SK-N-SH (cell line): Measurements from ENCODE around the gene NEDD8. TPM values are rescaled to one million over a fixed set of nuclear protein-coding genes. Genes with fewer than 3 reads are reported as not detected.

Experiments used
- CTCF ChIA-PET: fragments of 300-600, 350-600 bp; formaldehyde crosslinking; extraction: SDS; loops from one replicate; lab custom pipeline; 2021; lab: Yijun Ruan, JAX
- POLR2A ChIA-PET: fragments of 350-600 bp; sonication (Branson Sonifier 250); formaldehyde crosslinking; extraction: SDS; loops from one replicate; lab custom pipeline; 2020; ENCODE audit warnings: antibody characterized with exemption, inconsistent platforms; lab: Yijun Ruan, JAX
- DNase-seq: peaks from one replicate; pipeline ENCODE4 v3.0.0; 2012
- H2AFZ ChIP-seq: fragments of 200-600 bp; sonication (generic); 2 replicates; pipeline ENCODE4 v1.8.1; 2016; ENCODE audit warnings: antibody characterized with exemption, mild to moderate bottlenecking, low read depth
- H3F3A ChIP-seq: fragments of 200-600 bp; sonication (generic); replicated peaks from 2 replicates; pipeline ENCODE3; 2016; ENCODE audit warnings: antibody characterized with exemption, mild to moderate bottlenecking; ENCODE audit not compliant: insufficient read depth
- H3K27ac ChIP-seq, 2 experiments: fragments of 200-500 bp in 1 of 2; fragments of 200-600 bp in 1 of 2; sonication (Bioruptor generic) in 1 of 2; sonication (generic), shearing (Covaris generic) in 1 of 2; 2 replicates each; pipeline versions ENCODE4 v1.5.1 to v1.6.1; 2014 to 2016; ENCODE audit warnings: low read depth in 2 of 2, inconsistent platforms in 1 of 2, low read length in 1 of 2, mild to moderate bottlenecking in 1 of 2, mixed read lengths in 1 of 2
- H3K27me3 ChIP-seq: fragments of 200-600 bp; sonication (generic), shearing (Covaris generic); 2 replicates; pipeline ENCODE4 v1.6.1; 2016; ENCODE audit warnings: mixed run types; ENCODE audit not compliant: insufficient read depth
- H3K36me3 ChIP-seq, 2 experiments: fragments of 200-500 bp in 1 of 2; fragments of 200-600 bp in 1 of 2; sonication (Bioruptor generic) in 1 of 2; sonication (generic) in 1 of 2; replicated peaks in 1 of 2; 2 replicates each; pipeline versions ENCODE3 to v1.5.1; 2014 to 2016; ENCODE audit warnings: low read length in 1 of 2, mild to moderate bottlenecking in 1 of 2; ENCODE audit not compliant: insufficient read depth in 2 of 2, control insufficient read depth in 1 of 2
- H3K4me1 ChIP-seq, 2 experiments: fragments of 200-500 bp in 1 of 2; fragments of 200-600 bp in 1 of 2; sonication (Bioruptor generic) in 1 of 2; sonication (generic), shearing (Covaris generic) in 1 of 2; 2 replicates each; pipeline versions ENCODE4 v1.5.1 to v1.6.1; 2014 to 2016; ENCODE audit warnings: low read depth in 1 of 2, low read length in 1 of 2, mixed run types in 1 of 2; ENCODE audit not compliant: insufficient read depth in 2 of 2, control insufficient read depth in 1 of 2
- H3K4me2 ChIP-seq: fragments of 200-600 bp; sonication (generic), shearing (Covaris generic); 2 replicates; pipeline ENCODE4 v1.6.1; 2017; ENCODE audit warnings: mixed run types
- H3K4me3 ChIP-seq, 2 experiments: fragments of 200-500 bp in 1 of 2; fragments of 200-600 bp in 1 of 2; sonication (Bioruptor generic) in 1 of 2; sonication (generic), shearing (Covaris generic) in 1 of 2; 2 replicates each; pipeline versions ENCODE4 v1.5.1 to v1.8.1; 2014 to 2016; ENCODE audit warnings: low read depth in 2 of 2, inconsistent platforms in 1 of 2, low read length in 1 of 2, mild to moderate bottlenecking in 1 of 2, mixed read lengths in 1 of 2, moderate library complexity in 1 of 2
- H3K79me2 ChIP-seq: fragments of 200-600 bp; sonication (generic); 2 replicates; pipeline ENCODE4 v1.8.1; 2017; ENCODE audit warnings: mild to moderate bottlenecking; ENCODE audit not compliant: insufficient read depth
- H3K9ac ChIP-seq: fragments of 200-600 bp; sonication (generic); 2 replicates; pipeline ENCODE4 v1.6.1; 2017; ENCODE audit warnings: mixed run types
- H3K9me2 ChIP-seq: fragments of 200-600 bp; sonication (generic); 2 replicates; pipeline ENCODE4 v1.6.1; 2017; ENCODE audit warnings: mixed run types
- H3K9me3 ChIP-seq: fragments of 200-600 bp; sonication (generic); 2 replicates; pipeline ENCODE4 v1.6.1; 2017; ENCODE audit warnings: mixed run types, mild to moderate bottlenecking, moderate library complexity
- H4K20me1 ChIP-seq: fragments of 200-600 bp; sonication (generic); 2 replicates; pipeline ENCODE4 v1.6.1; 2017; ENCODE audit warnings: mild to moderate bottlenecking, mixed run types; ENCODE audit not compliant: insufficient read depth
- ELF1 ChIP-seq: IDR thresholded peaks from 2 replicates; pipeline ENCODE4 v1.4.0; 2012
- EZH2phosphoT487 ChIP-seq: fragments of 200-600 bp; sonication (generic); IDR thresholded peaks from 2 replicates; pipeline ENCODE4 v1.6.1; 2017; ENCODE audit warnings: low read depth, mixed run types, mild to moderate bottlenecking, antibody characterized with exemption, moderate library complexity, borderline replicate concordance
- FOXJ3 ChIP-seq: sonication (generic); formaldehyde crosslinking; IDR thresholded peaks from 2 replicates; pipeline ENCODE4 v1.5.1; 2020; ENCODE audit warnings: mild to moderate bottlenecking, missing genetic modification reagents
- FOXM1 ChIP-seq: IDR thresholded peaks from 2 replicates; pipeline ENCODE4 v1.4.0; 2012; ENCODE audit warnings: low read depth, mild to moderate bottlenecking
- GABPA ChIP-seq: IDR thresholded peaks from 2 replicates; pipeline ENCODE4 v1.4.0; 2012; ENCODE audit warnings: low read depth, mild to moderate bottlenecking
- GATA2 ChIP-seq: sonication (generic); formaldehyde crosslinking; IDR thresholded peaks from 2 replicates; pipeline ENCODE4 v1.5.0; 2020; ENCODE audit warnings: mild to moderate bottlenecking, missing genetic modification reagents
- MEF2A ChIP-seq: IDR thresholded peaks from 2 replicates; pipeline ENCODE4 v1.4.0; 2012; ENCODE audit warnings: low read depth, borderline replicate concordance
- NRF1 ChIP-seq: IDR thresholded peaks from 2 replicates; pipeline ENCODE4 v1.6.1; 2012; ENCODE audit warnings: low read depth, mild to moderate bottlenecking, low read length
- POLR2AphosphoS5 ChIP-seq: IDR thresholded peaks from 2 replicates; pipeline ENCODE4 v1.6.1; 2012; ENCODE audit warnings: low read depth, low read length
- RAD21 ChIP-seq: IDR thresholded peaks from 2 replicates; pipeline ENCODE4 v1.6.1; 2012; ENCODE audit warnings: mild to moderate bottlenecking, low read length
- RXRA ChIP-seq: IDR thresholded peaks from 2 replicates; pipeline ENCODE4 v1.4.0; 2012; ENCODE audit warnings: low read depth, mild to moderate bottlenecking, borderline replicate concordance
- TAF1 ChIP-seq: IDR thresholded peaks from 2 replicates; pipeline ENCODE4 v1.6.1; 2012; ENCODE audit warnings: low read depth, mild to moderate bottlenecking, low read length, moderate library complexity, borderline replicate concordance
- TEAD4 ChIP-seq: IDR thresholded peaks from 2 replicates; pipeline ENCODE4 v1.4.0; 2012; ENCODE audit warnings: mild to moderate bottlenecking, borderline replicate concordance; ENCODE audit not compliant: insufficient read depth
- YY1 ChIP-seq: IDR thresholded peaks from 2 replicates; pipeline ENCODE4 v1.4.0; 2012; ENCODE audit warnings: low read depth, mild to moderate bottlenecking
- WGBS: methylation state at CpG from one replicate; pipeline ENCODE4 v1.1.6; 2017; ENCODE audit warnings: low lambda C conversion rate; 5-methylcytosine and 5-hydroxymethylcytosine counted together
- polyA plus RNA-seq, 3 experiments: library from polyadenylated mRNA; depleted of rRNA; stranded (reverse); fragments of >200 nt; gene quantifications; 2 replicates each; pipeline ENCODE4 v1.2.3, GENCODE V29; 2012
- TF ChIP-seq, protein P1 (sequence below): IDR thresholded peaks from 2 replicates; pipeline ENCODE4 v1.4.0; 2012; ENCODE audit warnings: low read depth, borderline replicate concordance
- TF ChIP-seq, protein P2 (sequence below): fragments of 150-350 bp; IDR thresholded peaks from 2 replicates; pipeline ENCODE4 v1.6.1; 2016; ENCODE audit warnings: mild to moderate bottlenecking, low read depth, low read length
- TF ChIP-seq, protein P3 (sequence below): IDR thresholded peaks from 2 replicates; pipeline ENCODE4 v1.4.0; 2012; ENCODE audit warnings: low read depth
- TF ChIP-seq, protein P4 (sequence below): IDR thresholded peaks from 2 replicates; pipeline ENCODE4 v1.4.0; 2012; ENCODE audit warnings: low read depth, borderline replicate concordance

The NEDD8 gene
- polyA plus RNA-seq, 1 of the 3 experiments (the other 2 are of a cell fraction), result 534 TPM

DNA sequence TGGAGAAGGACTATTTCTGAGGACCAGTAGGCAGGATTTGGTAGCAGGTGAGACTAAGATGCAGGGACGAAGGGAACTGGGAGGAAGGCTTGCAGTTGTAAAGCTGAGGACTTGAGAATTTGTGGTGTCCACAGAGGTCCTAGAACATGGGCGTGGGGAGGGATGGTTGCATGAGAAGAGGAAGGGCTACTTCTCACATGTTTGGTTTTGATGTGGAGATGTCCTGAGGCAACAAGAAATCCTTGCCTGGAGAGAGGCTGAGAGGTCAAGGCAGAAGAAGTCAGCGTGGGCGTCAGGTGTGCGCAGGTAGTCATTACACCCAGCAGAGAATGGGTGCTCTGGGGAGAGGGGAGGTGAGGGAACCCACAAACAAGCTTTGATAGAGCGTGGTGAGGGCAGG, 44.9 kb upstream of the NEDD8 start:
- Histone ChIP-seq H3F3A (no peaks in the 10 kb centered on the region), H3K4me2 (no peak overlapping the region), H3K27me3 (no peaks in the 10 kb centered on the region), H3K9ac (no peak overlapping the region), H2AFZ (no peak overlapping the region), H3K79me2 (no peaks in the 10 kb centered on the region), H3K36me3 (no peaks in the 10 kb centered on the region), H3K9me3 (no peaks in the 10 kb centered on the region), H3K4me1 (peaks cover 2 to 12% of the 10 kb centered on the region in 2 experiments; a peak in 2 of 4 replicates), H3K4me3 (no peak overlapping the region), H4K20me1 (no peaks in the 10 kb centered on the region), H3K9me2 (no peaks in the 10 kb centered on the region), H3K27ac (no peak overlapping the region)
- CTCF ChIA-PET, result interaction anchor here (0.8 to 8.9 kb wide), 3 partner anchors 21 to 154 kb away, joined by 3 to 87 read pairs (median 5); partner anchors contain the start of genes CIDEB, DHRS1 and NOP9
- no peak for DNase-seq
- TF ChIP-seq, protein P1, sequence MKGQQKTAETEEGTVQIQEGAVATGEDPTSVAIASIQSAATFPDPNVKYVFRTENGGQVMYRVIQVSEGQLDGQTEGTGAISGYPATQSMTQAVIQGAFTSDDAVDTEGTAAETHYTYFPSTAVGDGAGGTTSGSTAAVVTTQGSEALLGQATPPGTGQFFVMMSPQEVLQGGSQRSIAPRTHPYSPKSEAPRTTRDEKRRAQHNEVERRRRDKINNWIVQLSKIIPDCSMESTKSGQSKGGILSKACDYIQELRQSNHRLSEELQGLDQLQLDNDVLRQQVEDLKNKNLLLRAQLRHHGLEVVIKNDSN, result no peak
- TF ChIP-seq RXRA (no peak), MEF2A (no peak), GABPA (no peak), RAD21 (no peak), TEAD4 (no peak), FOXJ3 (no peak), YY1 (no peak), POLR2AphosphoS5 (no peak), NRF1 (no peak), ELF1 (no peak), EZH2phosphoT487 (no peak), GATA2 (CRISPR knock-in tag) (no peak), TAF1 (no peak), FOXM1 (no peak)
- TF ChIP-seq, protein P2, sequence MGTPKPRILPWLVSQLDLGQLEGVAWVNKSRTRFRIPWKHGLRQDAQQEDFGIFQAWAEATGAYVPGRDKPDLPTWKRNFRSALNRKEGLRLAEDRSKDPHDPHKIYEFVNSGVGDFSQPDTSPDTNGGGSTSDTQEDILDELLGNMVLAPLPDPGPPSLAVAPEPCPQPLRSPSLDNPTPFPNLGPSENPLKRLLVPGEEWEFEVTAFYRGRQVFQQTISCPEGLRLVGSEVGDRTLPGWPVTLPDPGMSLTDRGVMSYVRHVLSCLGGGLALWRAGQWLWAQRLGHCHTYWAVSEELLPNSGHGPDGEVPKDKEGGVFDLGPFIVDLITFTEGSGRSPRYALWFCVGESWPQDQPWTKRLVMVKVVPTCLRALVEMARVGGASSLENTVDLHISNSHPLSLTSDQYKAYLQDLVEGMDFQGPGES, result no peak
- TF ChIP-seq, protein P3, sequence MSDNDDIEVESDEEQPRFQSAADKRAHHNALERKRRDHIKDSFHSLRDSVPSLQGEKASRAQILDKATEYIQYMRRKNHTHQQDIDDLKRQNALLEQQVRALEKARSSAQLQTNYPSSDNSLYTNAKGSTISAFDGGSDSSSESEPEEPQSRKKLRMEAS, result no peak
- TF ChIP-seq, protein P4, sequence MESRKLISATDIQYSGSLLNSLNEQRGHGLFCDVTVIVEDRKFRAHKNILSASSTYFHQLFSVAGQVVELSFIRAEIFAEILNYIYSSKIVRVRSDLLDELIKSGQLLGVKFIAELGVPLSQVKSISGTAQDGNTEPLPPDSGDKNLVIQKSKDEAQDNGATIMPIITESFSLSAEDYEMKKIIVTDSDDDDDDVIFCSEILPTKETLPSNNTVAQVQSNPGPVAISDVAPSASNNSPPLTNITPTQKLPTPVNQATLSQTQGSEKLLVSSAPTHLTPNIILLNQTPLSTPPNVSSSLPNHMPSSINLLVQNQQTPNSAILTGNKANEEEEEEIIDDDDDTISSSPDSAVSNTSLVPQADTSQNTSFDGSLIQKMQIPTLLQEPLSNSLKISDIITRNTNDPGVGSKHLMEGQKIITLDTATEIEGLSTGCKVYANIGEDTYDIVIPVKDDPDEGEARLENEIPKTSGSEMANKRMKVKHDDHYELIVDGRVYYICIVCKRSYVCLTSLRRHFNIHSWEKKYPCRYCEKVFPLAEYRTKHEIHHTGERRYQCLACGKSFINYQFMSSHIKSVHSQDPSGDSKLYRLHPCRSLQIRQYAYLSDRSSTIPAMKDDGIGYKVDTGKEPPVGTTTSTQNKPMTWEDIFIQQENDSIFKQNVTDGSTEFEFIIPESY, result no peak
- POLR2A ChIA-PET, result no interaction called here
- 91% methylated on average over 6 of the region's 6 CpGs for WGBS
